Neural cell (in vitro differentiated cells): ENCODE results near the gene CACNB2. TPM values are rescaled to one million over a fixed set of nuclear protein-coding genes. Genes with fewer than 3 reads are reported as not detected.

Experiments
- H2AFZ ChIP-seq: fragments of 200-600, 300-800 bp; sonication (generic), shearing (Covaris generic); 2 replicates; pipeline ENCODE4 v1.6.0; 2014; ENCODE audit warnings: low read depth, mild to moderate bottlenecking, antibody characterized with exemption, low read length, moderate library complexity
- H3F3A ChIP-seq: fragments of 200-600 bp; shearing (Covaris generic); 2 replicates; pipeline ENCODE4 v1.6.1; 2016; ENCODE audit warnings: mild to moderate bottlenecking, moderate library complexity, mixed read lengths, antibody characterized with exemption, low read length; ENCODE audit not compliant: insufficient read depth, poor library complexity, severe bottlenecking
- H3K27ac ChIP-seq: fragments of 200-600, 300-800 bp; sonication (generic), shearing (Covaris generic); 2 replicates; pipeline ENCODE4 v1.5.1; 2014; ENCODE audit warnings: mild to moderate bottlenecking, low read length, moderate library complexity
- H3K27me3 ChIP-seq: fragments of 300-800, 200-600 bp; sonication (generic), shearing (Covaris generic); 2 replicates; pipeline ENCODE4 v1.6.0; 2014; ENCODE audit warnings: mild to moderate bottlenecking, low read depth, low read length, moderate library complexity; ENCODE audit not compliant: insufficient read depth
- H3K36me3 ChIP-seq: fragments of 300-800, 200-600 bp; sonication (generic), shearing (Covaris generic); 2 replicates; pipeline ENCODE4 v1.5.1; 2014; ENCODE audit warnings: mild to moderate bottlenecking, antibody characterized with exemption, low read length, moderate library complexity; ENCODE audit not compliant: insufficient read depth
- H3K4me2 ChIP-seq: fragments of 300-800, 200-600 bp; sonication (generic), shearing (Covaris generic); 2 replicates; pipeline ENCODE4 v1.6.0; 2014; ENCODE audit warnings: mild to moderate bottlenecking, low read length
- H3K4me3 ChIP-seq: fragments of 300-800, 200-600 bp; sonication (generic), shearing (Covaris generic); 2 replicates; pipeline ENCODE4 v1.5.1; 2014; ENCODE audit warnings: mild to moderate bottlenecking, low read length, moderate library complexity
- H3K79me2 ChIP-seq: fragments of 200-600 bp; shearing (Covaris generic); replicated peaks from 2 replicates; pipeline ENCODE4 v1.6.0; 2014; ENCODE audit warnings: mild to moderate bottlenecking, low read length, moderate library complexity; ENCODE audit not compliant: insufficient read depth
- H3K9ac ChIP-seq: fragments of 300-800, 200-600 bp; sonication (generic), shearing (Covaris generic); 2 replicates; pipeline ENCODE4 v1.6.1; 2016; ENCODE audit warnings: mild to moderate bottlenecking, low read length, mixed read lengths
- H3K9me2 ChIP-seq: fragments of 200-600 bp; shearing (Covaris generic); 2 replicates; pipeline ENCODE4 v1.6.1; 2016; ENCODE audit warnings: mild to moderate bottlenecking, low read length, mixed read lengths; ENCODE audit not compliant: insufficient read depth
- H3K9me3 ChIP-seq: fragments of 200-600, 300-800 bp; sonication (generic), shearing (Covaris generic); 2 replicates; pipeline ENCODE4 v1.6.1; 2016; ENCODE audit warnings: mild to moderate bottlenecking, mixed run types, low read length, moderate library complexity, mixed read lengths
- H4K20me1 ChIP-seq: fragments of 200-600 bp; shearing (Covaris generic); 2 replicates; pipeline ENCODE4 v1.6.1; 2016; ENCODE audit warnings: mild to moderate bottlenecking, mixed run types; ENCODE audit not compliant: insufficient read depth
- EP300 ChIP-seq: fragments of 450-650 bp; conservative IDR thresholded peaks from 2 replicates; pipeline ENCODE4 v1.6.1; 2014; ENCODE audit warnings: antibody characterized with exemption, mild to moderate bottlenecking, moderate library complexity; ENCODE audit not compliant: poor library complexity, severe bottlenecking
- EZH2 ChIP-seq: fragments of 200-600, 300-800 bp; shearing (Covaris generic), sonication (generic); IDR thresholded peaks from 2 replicates; pipeline ENCODE4 v1.6.1; 2014; ENCODE audit warnings: antibody characterized with exemption, low read length, borderline replicate concordance, mild to moderate bottlenecking; ENCODE audit not compliant: insufficient read depth, poor library complexity, severe bottlenecking
- MXI1 ChIP-seq: fragments of 450-650 bp; conservative IDR thresholded peaks from 2 replicates; pipeline ENCODE4 v1.6.1; 2014; ENCODE audit warnings: antibody characterized with exemption, mild to moderate bottlenecking; ENCODE audit not compliant: poor library complexity, severe bottlenecking
- POLR2AphosphoS5 ChIP-seq: IDR thresholded peaks from 2 replicates; pipeline ENCODE4 v1.6.1; 2012
- RAD21 ChIP-seq: fragments of 450-650 bp; conservative IDR thresholded peaks from 2 replicates; pipeline ENCODE4 v1.6.1; 2014; ENCODE audit warnings: antibody characterized with exemption, mild to moderate bottlenecking, moderate library complexity
- REST ChIP-seq: IDR thresholded peaks from 2 replicates; pipeline ENCODE4 v1.6.1; 2012; ENCODE audit warnings: borderline replicate concordance
- SMC3 ChIP-seq: fragments of 450-650 bp; conservative IDR thresholded peaks from 2 replicates; pipeline ENCODE4 v1.6.1; 2014; ENCODE audit warnings: antibody characterized with exemption, mild to moderate bottlenecking, moderate library complexity; ENCODE audit not compliant: poor library complexity
- TAF1 ChIP-seq: IDR thresholded peaks from 2 replicates; pipeline ENCODE4 v1.6.1; 2012; ENCODE audit warnings: low read depth
- polyA plus RNA-seq: library from polyadenylated mRNA; depleted of rRNA; stranded (reverse); fragments of >200 nt; gene quantifications from 2 replicates; pipeline ENCODE4 v1.2.3, GENCODE V29; 2014
- TF ChIP-seq, protein P1 (sequence below): fragments of 450-650 bp; IDR thresholded peaks from 2 replicates; pipeline ENCODE4 v1.5.1; 2014; ENCODE audit warnings: antibody characterized with exemption, mild to moderate bottlenecking, moderate library complexity; ENCODE audit not compliant: poor library complexity, severe bottlenecking

The CACNB2 gene
- polyA plus RNA-seq, 1 donor from 2014 or later = 14.3 TPM

DNA sequence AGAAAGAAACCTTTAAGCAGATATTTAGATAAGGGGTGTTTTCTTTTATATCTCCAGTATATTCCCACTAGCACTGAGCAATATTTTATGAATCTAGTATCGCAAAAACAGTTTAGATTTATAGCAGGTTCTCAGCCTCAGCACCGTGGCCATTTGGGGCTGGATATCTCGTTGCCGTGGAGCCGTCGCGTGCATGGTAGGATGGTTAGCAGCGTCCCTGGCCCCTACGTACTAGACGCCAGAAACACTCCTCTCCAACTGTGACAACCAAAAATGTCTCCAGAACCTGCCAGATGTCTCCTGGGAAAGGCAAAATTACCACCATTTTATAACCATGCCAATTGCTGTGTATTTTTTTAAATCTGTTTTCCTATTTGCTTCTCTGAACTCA lies 172.9 kb downstream of the CACNB2 start:
- H3K4me3 ChIP-seq = no peak overlapping the region
- no peaks in the 10 kb centered on the region for H3K36me3 ChIP-seq
- H2AFZ ChIP-seq = no peak overlapping the region
- H3K4me2 ChIP-seq = no peak overlapping the region
- H3K79me2 ChIP-seq = no peaks in the 10 kb centered on the region
- no peaks in the 10 kb centered on the region for H3F3A ChIP-seq
- H3K27me3 ChIP-seq = no peaks in the 10 kb centered on the region
- peak overlapping the region; percentile 32 for H3K27ac ChIP-seq
- H3K9ac ChIP-seq = no peak overlapping the region
- H3K9me3 ChIP-seq = no peaks in the 10 kb centered on the region
- TF ChIP-seq REST (no peak), RAD21 (no peak), SMC3 (no peak), TAF1 (no peak), POLR2AphosphoS5 (no peak), MXI1 (no peak), EP300 (no peak)
- H4K20me1 ChIP-seq = no peaks in the 10 kb centered on the region
- no peaks in the 10 kb centered on the region for H3K9me2 ChIP-seq

- no peaks in the 10 kb centered on the region for H3K79me2 ChIP-seq
- H3K4me3 ChIP-seq = no peak overlapping the region
- H3K36me3 ChIP-seq = no peaks in the 10 kb centered on the region
- H3K9me3 ChIP-seq = no peaks in the 10 kb centered on the region
- H3K4me2 ChIP-seq = no peak overlapping the region
- no peaks in the 10 kb centered on the region for H3F3A ChIP-seq
- peak overlapping the region; percentile 32 for H3K27ac ChIP-seq
- no peak overlapping the region for H2AFZ ChIP-seq
- no peaks in the 10 kb centered on the region for H4K20me1 ChIP-seq
- no peak for TF ChIP-seq EP300
- no peak for TF ChIP-seq TAF1
- no peak for TF ChIP-seq RAD21
- no peak for TF ChIP-seq REST
- TF ChIP-seq SMC3 = no peak
- no peak for TF ChIP-seq MXI1
- TF ChIP-seq, protein P1, sequence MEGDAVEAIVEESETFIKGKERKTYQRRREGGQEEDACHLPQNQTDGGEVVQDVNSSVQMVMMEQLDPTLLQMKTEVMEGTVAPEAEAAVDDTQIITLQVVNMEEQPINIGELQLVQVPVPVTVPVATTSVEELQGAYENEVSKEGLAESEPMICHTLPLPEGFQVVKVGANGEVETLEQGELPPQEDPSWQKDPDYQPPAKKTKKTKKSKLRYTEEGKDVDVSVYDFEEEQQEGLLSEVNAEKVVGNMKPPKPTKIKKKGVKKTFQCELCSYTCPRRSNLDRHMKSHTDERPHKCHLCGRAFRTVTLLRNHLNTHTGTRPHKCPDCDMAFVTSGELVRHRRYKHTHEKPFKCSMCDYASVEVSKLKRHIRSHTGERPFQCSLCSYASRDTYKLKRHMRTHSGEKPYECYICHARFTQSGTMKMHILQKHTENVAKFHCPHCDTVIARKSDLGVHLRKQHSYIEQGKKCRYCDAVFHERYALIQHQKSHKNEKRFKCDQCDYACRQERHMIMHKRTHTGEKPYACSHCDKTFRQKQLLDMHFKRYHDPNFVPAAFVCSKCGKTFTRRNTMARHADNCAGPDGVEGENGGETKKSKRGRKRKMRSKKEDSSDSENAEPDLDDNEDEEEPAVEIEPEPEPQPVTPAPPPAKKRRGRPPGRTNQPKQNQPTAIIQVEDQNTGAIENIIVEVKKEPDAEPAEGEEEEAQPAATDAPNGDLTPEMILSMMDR = no peak
- TF ChIP-seq POLR2AphosphoS5 = no peak
- TF ChIP-seq EZH2 = no peak
- H3K27me3 ChIP-seq = no peaks in the 10 kb centered on the region
- no peaks in the 10 kb centered on the region for H3K9me2 ChIP-seq
- H3K9ac ChIP-seq = no peak overlapping the region
Measured at GRCh38 chr10:18313626-18314025, 173.4 kb downstream of the CACNB2 start.
